HEK293 (cell line): ENCODE results near the gene CLK2.
A peak's percentile ranks its signal among the peaks of the same experiment; 100 is the strongest.

ENCODE experiments used
- CTCF ChIA-PET: fragments of 350-600 bp; formaldehyde crosslinking; extraction: SDS; loops from one replicate; lab custom pipeline; 2021; ENCODE audit warnings: antibody characterized with exemption; lab: Yijun Ruan, JAX
- POLR2A ChIA-PET: fragments of 300-600 bp; formaldehyde crosslinking; extraction: SDS; loops from one replicate; lab custom pipeline; 2020; ENCODE audit warnings: antibody characterized with exemption, inconsistent platforms; lab: Yijun Ruan, JAX
- H3K27ac ChIP-seq: fragments of 200-500 bp; sonication (Bioruptor generic); 2 replicates; pipeline ENCODE4 v1.5.1; 2014; ENCODE audit warnings: low read depth, low read length, control low read depth, inconsistent platforms; ENCODE audit errors: extremely low read depth
- H3K36me3 ChIP-seq, 2 experiments: fragments of 200-500 bp in 1 of 2; sonication (Bioruptor generic) in 1 of 2; 1 replicate in 1 of 2; 2 replicates in 1 of 2; pipeline ENCODE4 v1.5.1; 2014 to 2017; ENCODE audit warnings: inconsistent platforms in 2 of 2, low read length in 2 of 2; ENCODE audit not compliant: control insufficient read depth in 2 of 2, insufficient read depth in 1 of 2
- H3K4me1 ChIP-seq: fragments of 200-500 bp; sonication (Bioruptor generic); 2 replicates; pipeline ENCODE4 v1.5.1; 2014; ENCODE audit warnings: mild to moderate bottlenecking, low read length, inconsistent platforms; ENCODE audit not compliant: control insufficient read depth, insufficient read depth
- H3K4me3 ChIP-seq: 2 replicates; pipeline ENCODE4 v1.5.1; 2011; ENCODE audit warnings: low read depth, mild to moderate bottlenecking, control low read depth, low read length, moderate library complexity
- H3K9me3 ChIP-seq: fragments of 200-500 bp; sonication (Bioruptor generic); 2 replicates; pipeline ENCODE4 v1.5.1; 2014; ENCODE audit warnings: low read depth, low read length, inconsistent platforms; ENCODE audit not compliant: control insufficient read depth, insufficient read depth
- EGR2 ChIP-seq: fragments of 450-650 bp; formaldehyde crosslinking; IDR thresholded peaks from 2 replicates; pipeline ENCODE4 v1.5.1; 2016; ENCODE audit warnings: low read depth, missing biosample characterization, missing genetic modification characterization
- GLIS1 ChIP-seq: fragments of 450-650 bp; formaldehyde crosslinking; IDR thresholded peaks from 2 replicates; pipeline ENCODE4 v1.5.1; 2016; ENCODE audit warnings: missing biosample characterization, missing genetic modification characterization
- HIC1 ChIP-seq: fragments of 450-650 bp; formaldehyde crosslinking; IDR thresholded peaks from 2 replicates; pipeline ENCODE4 v1.5.1; 2016; ENCODE audit warnings: missing biosample characterization, missing genetic modification characterization
- HOXC10 ChIP-seq: sonication (generic); formaldehyde crosslinking; IDR thresholded peaks from 2 replicates; pipeline ENCODE4 v1.8.1; 2023; ENCODE audit warnings: mild to moderate bottlenecking, missing genetic modification reagents
- KLF1 ChIP-seq: fragments of 450-650 bp; formaldehyde crosslinking; IDR thresholded peaks from 2 replicates; pipeline ENCODE4 v1.5.1; 2016; ENCODE audit warnings: missing biosample characterization, missing genetic modification characterization
- OVOL3 ChIP-seq: fragments of 450-650 bp; formaldehyde crosslinking; IDR thresholded peaks from 2 replicates; pipeline ENCODE4 v1.5.1; 2016; ENCODE audit warnings: missing biosample characterization, missing genetic modification characterization
- PATZ1 ChIP-seq: fragments of 450-650 bp; formaldehyde crosslinking; IDR thresholded peaks from 2 replicates; pipeline ENCODE4 v1.5.1; 2016; ENCODE audit warnings: missing biosample characterization, missing genetic modification characterization
- SALL2 ChIP-seq: fragments of 450-650 bp; formaldehyde crosslinking; IDR thresholded peaks from 2 replicates; pipeline ENCODE4 v1.5.0; 2017; ENCODE audit warnings: missing biosample characterization, mild to moderate bottlenecking, missing genetic modification characterization, borderline replicate concordance
- SCRT1 ChIP-seq: fragments of 450-650 bp; formaldehyde crosslinking; IDR thresholded peaks from 2 replicates; pipeline ENCODE4 v1.5.1; 2016; ENCODE audit warnings: missing biosample characterization, missing genetic modification characterization, borderline replicate concordance
- SP7 ChIP-seq: fragments of 450-650 bp; formaldehyde crosslinking; IDR thresholded peaks from 2 replicates; pipeline ENCODE4 v1.5.1; 2016; ENCODE audit warnings: missing biosample characterization, missing genetic modification characterization
- YY1 ChIP-seq: fragments of 450-650 bp; formaldehyde crosslinking; IDR thresholded peaks from 2 replicates; pipeline ENCODE4 v1.5.1; 2018; ENCODE audit warnings: missing biosample characterization, missing genetic modification characterization
- ZBTB20 ChIP-seq: fragments of 450-650 bp; formaldehyde crosslinking; IDR thresholded peaks from 2 replicates; pipeline ENCODE4 v1.5.1; 2016; ENCODE audit warnings: missing biosample characterization, missing genetic modification characterization
- ZBTB44 ChIP-seq: fragments of 450-650 bp; IDR thresholded peaks from 2 replicates; pipeline ENCODE4 v1.5.1; 2018; ENCODE audit warnings: missing biosample characterization, mild to moderate bottlenecking, missing genetic modification characterization
- ZBTB48 ChIP-seq: fragments of 450-650 bp; formaldehyde crosslinking; IDR thresholded peaks from 2 replicates; pipeline ENCODE4 v1.5.1; 2016; ENCODE audit warnings: missing biosample characterization, missing genetic modification characterization
- ZFHX2 ChIP-seq: fragments of 450-650 bp; formaldehyde crosslinking; conservative IDR thresholded peaks from 2 replicates; pipeline ENCODE4 v1.5.1; 2016; ENCODE audit warnings: missing biosample characterization, missing genetic modification characterization
- ZFP69B ChIP-seq: fragments of 450-650 bp; formaldehyde crosslinking; IDR thresholded peaks from 2 replicates; pipeline ENCODE4 v1.5.1; 2016; ENCODE audit warnings: missing biosample characterization, missing genetic modification characterization
- ZNF10 ChIP-seq: fragments of 450-650 bp; formaldehyde crosslinking; IDR thresholded peaks from 2 replicates; pipeline ENCODE4 v1.5.1; 2017; ENCODE audit warnings: missing biosample characterization, missing genetic modification characterization
- ZNF112 ChIP-seq: fragments of 450-650 bp; formaldehyde crosslinking; IDR thresholded peaks from 2 replicates; pipeline ENCODE4 v1.5.0; 2017; ENCODE audit warnings: missing biosample characterization, missing genetic modification characterization
- ZNF121 ChIP-seq: fragments of 450-650 bp; formaldehyde crosslinking; IDR thresholded peaks from 2 replicates; pipeline ENCODE4 v1.5.1; 2016; ENCODE audit warnings: missing biosample characterization, missing genetic modification characterization
- ZNF16 ChIP-seq: fragments of 450-650 bp; formaldehyde crosslinking; IDR thresholded peaks from 2 replicates; pipeline ENCODE4 v1.5.1; 2016; ENCODE audit warnings: low read depth, missing biosample characterization, missing genetic modification characterization
- ZNF239 ChIP-seq: fragments of 450-650 bp; formaldehyde crosslinking; IDR thresholded peaks from 2 replicates; pipeline ENCODE4 v1.5.1; 2016; ENCODE audit warnings: missing biosample characterization, missing genetic modification characterization
- ZNF341 ChIP-seq: fragments of 450-650 bp; formaldehyde crosslinking; IDR thresholded peaks from 2 replicates; pipeline ENCODE4; 2016; ENCODE audit warnings: low read depth, missing biosample characterization, missing genetic modification characterization
- ZNF394 ChIP-seq: fragments of 450-650 bp; formaldehyde crosslinking; IDR thresholded peaks from 2 replicates; pipeline ENCODE4 v1.5.1; 2016; ENCODE audit warnings: missing biosample characterization, missing genetic modification characterization, mild to moderate bottlenecking, moderate library complexity, borderline replicate concordance
- ZNF416 ChIP-seq: fragments of 450-650 bp; formaldehyde crosslinking; IDR thresholded peaks from 2 replicates; pipeline ENCODE4 v1.5.1; 2016; ENCODE audit warnings: missing biosample characterization, missing genetic modification characterization
- ZNF549 ChIP-seq: fragments of 450-650 bp; IDR thresholded peaks from 2 replicates; pipeline ENCODE4 v1.5.1; 2018; ENCODE audit warnings: missing biosample characterization, missing genetic modification characterization, mild to moderate bottlenecking, inconsistent platforms, moderate library complexity
- ZNF558 ChIP-seq: fragments of 450-650 bp; formaldehyde crosslinking; IDR thresholded peaks from 2 replicates; pipeline ENCODE4 v1.5.1; 2016; ENCODE audit warnings: missing biosample characterization, missing genetic modification characterization
- ZNF600 ChIP-seq: fragments of 450-650 bp; formaldehyde crosslinking; IDR thresholded peaks from 2 replicates; pipeline ENCODE4 v1.5.1; 2016; ENCODE audit warnings: missing biosample characterization, missing genetic modification characterization
- ZNF645 ChIP-seq: fragments of 450-650 bp; formaldehyde crosslinking; IDR thresholded peaks from 2 replicates; pipeline ENCODE4; 2016; ENCODE audit warnings: missing biosample characterization, missing genetic modification characterization
- TF ChIP-seq, protein P1 (sequence below): sonication (generic); formaldehyde crosslinking; IDR thresholded peaks from 2 replicates; pipeline ENCODE4 v1.8.1; 2022; ENCODE audit warnings: mild to moderate bottlenecking, moderate library complexity, missing genetic modification reagents

The CLK2 gene

DNA sequence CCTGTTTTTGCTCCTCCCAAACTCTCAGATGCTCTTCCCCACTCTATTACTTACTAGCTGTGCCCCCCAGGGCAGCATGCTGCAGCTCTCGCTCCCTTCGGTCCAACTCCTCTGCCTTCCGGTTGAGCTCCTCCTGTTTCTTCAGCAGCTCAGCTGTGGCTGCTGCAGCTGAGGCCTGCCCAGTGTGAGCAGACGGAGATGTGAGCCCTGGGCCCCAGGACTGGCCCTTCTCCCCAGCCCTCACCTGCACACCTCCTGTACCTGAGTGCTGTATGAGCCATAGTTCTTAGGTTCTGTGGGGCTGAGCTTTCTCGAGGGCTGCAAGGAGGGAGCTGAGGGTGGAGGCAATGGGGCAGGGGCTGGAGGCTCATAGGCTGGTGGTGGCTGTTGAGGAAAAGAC, 13.0 kb downstream of the CLK2 start (continued):
- TF ChIP-seq OVOL3 (no peak), ZNF645 (tag by site-specific recombination) (no peak), SCRT1 (tag by site-specific recombination) (no peak), HOXC10 (no peak), ZNF549 (tag by site-specific recombination) (no peak), ZNF112 (tag by site-specific recombination) (no peak), ZNF10 (tag by site-specific recombination) (no peak), SALL2 (tag by site-specific recombination) (no peak), ZBTB44 (tag by site-specific recombination) (no peak)
- TF ChIP-seq, protein P1, sequence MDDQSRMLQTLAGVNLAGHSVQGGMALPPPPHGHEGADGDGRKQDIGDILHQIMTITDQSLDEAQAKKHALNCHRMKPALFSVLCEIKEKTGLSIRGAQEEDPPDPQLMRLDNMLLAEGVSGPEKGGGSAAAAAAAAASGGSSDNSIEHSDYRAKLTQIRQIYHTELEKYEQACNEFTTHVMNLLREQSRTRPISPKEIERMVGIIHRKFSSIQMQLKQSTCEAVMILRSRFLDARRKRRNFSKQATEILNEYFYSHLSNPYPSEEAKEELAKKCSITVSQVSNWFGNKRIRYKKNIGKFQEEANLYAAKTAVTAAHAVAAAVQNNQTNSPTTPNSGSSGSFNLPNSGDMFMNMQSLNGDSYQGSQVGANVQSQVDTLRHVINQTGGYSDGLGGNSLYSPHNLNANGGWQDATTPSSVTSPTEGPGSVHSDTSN (CRISPR knock-in tag): no peak

- peaks cover 0 to 54% of the 10 kb centered on the region in 2 experiments; a peak in 2 of 3 replicates for H3K36me3 ChIP-seq
- H3K4me3 ChIP-seq: no peak overlapping the region
- POLR2A ChIA-PET: interaction anchor here (1.2 to 3.7 kb wide), 3 partner anchors 17 to 83 kb away, joined by 4 to 28 read pairs (median 8); partner anchors contain the start of genes CLK2 and KRTCAP2
- TF ChIP-seq EGR2 (tag by site-specific recombination): peak; percentile 36
- peak; percentile 76 for TF ChIP-seq ZFHX2 (tag by site-specific recombination)
- peak; percentile 35 for TF ChIP-seq GLIS1
- TF ChIP-seq ZNF121 (tag by site-specific recombination): no peak
- no peak for TF ChIP-seq ZNF416 (tag by site-specific recombination)
- no peak for TF ChIP-seq ZNF239 (tag by site-specific recombination)
- TF ChIP-seq ZNF341 (tag by site-specific recombination): peak; percentile 50
- TF ChIP-seq PATZ1: peak; percentile 61; the same call in 1 of the 2 replicates
- TF ChIP-seq ZNF600 (tag by site-specific recombination): peak; percentile 69; the same call in 1 of the 2 replicates
- TF ChIP-seq HIC1 (tag by site-specific recombination): 0 out of 2 replicates have a peak, but pooled peaks have one; percentile 39
- no peak for TF ChIP-seq ZNF16 (tag by site-specific recombination)
- TF ChIP-seq SP7 (tag by site-specific recombination): peak; percentile 57; the same call in 1 of the 2 replicates
- peak; percentile 25; the same call in 1 of the 2 replicates for TF ChIP-seq ZBTB48
- peak; percentile 79; the same call in 1 of the 2 replicates for TF ChIP-seq ZNF394 (tag by site-specific recombination)
- peak; percentile 31 for TF ChIP-seq ZBTB20 (tag by site-specific recombination)
- TF ChIP-seq ZNF558 (tag by site-specific recombination): no peak
- no peak for TF ChIP-seq YY1 (tag by site-specific recombination)
- TF ChIP-seq KLF1 (tag by site-specific recombination): peak; percentile 96
- peak; percentile 76 for TF ChIP-seq ZFP69B (tag by site-specific recombination)
Observed at GRCh38 chr1:155256058-155256852, 17.0 kb downstream of the CLK2 start.

More at GRCh38 chr1:155256058-155256852, 17.0 kb downstream of the CLK2 start:
- Histone ChIP-seq H3K27ac (peak overlapping the region; percentile 72; the same call in 1 of the 2 replicates), H3K9me3 (no peaks in the 10 kb centered on the region), H3K4me1 (no peaks in the 10 kb centered on the region)
- CTCF ChIA-PET: interaction anchor here (0.8 to 1.5 kb wide), 4 partner anchors 10 to 50 kb away, joined by 3 to 4 read pairs (median 4); no protein-coding TSS in a partner anchor
